Stimulated activated naive CD8-positive, alpha-beta T cell treated with anti-CD3 and anti-CD28 coated beads, Interleukin-15, amount 100 ng/mL, for 72 hours (primary cell): ENCODE measurements around the gene RAD51B.

Source experiments
- ATAC-seq: fragments of 150-1000 bp; cut with Tn5 transposase; 2 replicates; pipeline ENCODE4 v1.10.0; 2021; ENCODE audit warnings: mild to moderate bottlenecking, moderate library complexity
- DNase-seq, 2 donors: peaks; one replicate each; pipeline ENCODE4 v3.0.0; 2021 to 2022
- H3K27ac Mint-ChIP-seq, 2 donors: one replicate each; pipeline ENCODE4 v1.8.0; 2022; ENCODE audit warnings: mild to moderate bottlenecking in 2 of 2, mixed read lengths in 2 of 2, moderate library complexity in 2 of 2
- H3K27me3 Mint-ChIP-seq: one replicate; pipeline ENCODE4 v1.8.0; 2022; ENCODE audit warnings: mixed read lengths
- H3K4me1 Mint-ChIP-seq: one replicate; pipeline ENCODE4 v1.8.0; 2022; ENCODE audit warnings: mild to moderate bottlenecking, mixed read lengths
- H3K4me3 Mint-ChIP-seq, 2 donors: one replicate each; pipeline ENCODE4 v1.8.0; 2022; ENCODE audit warnings: mild to moderate bottlenecking in 2 of 2, mixed read lengths in 2 of 2, moderate library complexity in 1 of 2
- H3K9me3 Mint-ChIP-seq, 2 donors: one replicate each; pipeline ENCODE4 v1.8.0; 2022; ENCODE audit warnings: mixed read lengths in 2 of 2

The RAD51B gene

GRCh38 chr14:68519671-68520187 is 700.1 kb downstream of the RAD51B start:
- ATAC-seq (no peak), DNase-seq (no peak)
- no peak overlapping the region for H3K27ac Mint-ChIP-seq
- H3K4me1 Mint-ChIP-seq, result peaks cover 20% of the 10 kb centered on the region
- no peaks in the 10 kb centered on the region for H3K27me3 Mint-ChIP-seq
- H3K9me3 Mint-ChIP-seq, result no peaks in the 10 kb centered on the region
- peak overlapping the region in 1 of 2 donors; percentile 19 for H3K4me3 Mint-ChIP-seq

- Mint-ChIP-seq H3K27me3 (no peaks in the 10 kb centered on the region), H3K9me3 (no peaks in the 10 kb centered on the region), H3K27ac (peak overlapping the region in 1 of 2 donors; percentile 5), H3K4me1 (peaks cover 20% of the 10 kb centered on the region), H3K4me3 (no peak overlapping the region)
- no peak for ATAC-seq
- no peak for DNase-seq
Observed at GRCh38 chr14:68520637-68521556, 701.3 kb downstream of the RAD51B start.

GRCh38 chr14:68521557-68521901 is 702.0 kb downstream of the RAD51B start:
- no peak for ATAC-seq
- Mint-ChIP-seq H3K9me3 (no peaks in the 10 kb centered on the region), H3K4me3 (no peak overlapping the region), H3K27me3 (no peaks in the 10 kb centered on the region), H3K4me1 (peaks cover 20% of the 10 kb centered on the region), H3K27ac (no peak overlapping the region)
- no peak for DNase-seq

GRCh38 chr14:68521961-68522509 is 702.5 kb downstream of the RAD51B start:
- Mint-ChIP-seq H3K27me3 (no peaks in the 10 kb centered on the region), H3K27ac (no peak overlapping the region), H3K4me1 (peaks cover 20% of the 10 kb centered on the region), H3K4me3 (no peak overlapping the region), H3K9me3 (no peaks in the 10 kb centered on the region)
- ATAC-seq, result no peak
- DNase-seq, result no peak

- Mint-ChIP-seq H3K4me3 (no peak overlapping the region), H3K4me1 (peaks cover 20% of the 10 kb centered on the region), H3K27me3 (no peaks in the 10 kb centered on the region), H3K27ac (peak overlapping the region; percentile 10 to 25), H3K9me3 (no peaks in the 10 kb centered on the region)
- DNase-seq, result no peak
- no peak for ATAC-seq
Observed at GRCh38 chr14:68522510-68523325, 703.1 kb downstream of the RAD51B start.

- DNase-seq (no peak), ATAC-seq (no peak)
- Mint-ChIP-seq H3K4me3 (no peak overlapping the region), H3K27ac (peak overlapping the region in 1 of 2 donors; percentile 10), H3K27me3 (no peaks in the 10 kb centered on the region), H3K4me1 (peaks cover 15% of the 10 kb centered on the region), H3K9me3 (no peaks in the 10 kb centered on the region)
Observed at GRCh38 chr14:68523326-68523610, 703.7 kb downstream of the RAD51B start.

GRCh38 chr14:68523989-68524725 is 704.6 kb downstream of the RAD51B start:
- H3K4me1 Mint-ChIP-seq, result peaks cover 9% of the 10 kb centered on the region

GRCh38 chr14:68525516-68525915 is 705.9 kb downstream of the RAD51B start:
- DNase-seq (no peak), ATAC-seq (no peak)

More at GRCh38 chr14:68523989-68524725, 704.6 kb downstream of the RAD51B start:
- ATAC-seq, result no peak
- peaks cover 0 to 3% of the 10 kb centered on the region in 2 donors for H3K9me3 Mint-ChIP-seq
- no peak for DNase-seq
- no peaks in the 10 kb centered on the region for H3K27me3 Mint-ChIP-seq
- no peak overlapping the region for H3K4me3 Mint-ChIP-seq
- peak overlapping the region in 1 of 2 donors; percentile 44 for H3K27ac Mint-ChIP-seq

GRCh38 chr14:68526512-68527091 is 707.0 kb downstream of the RAD51B start:
- H3K27ac Mint-ChIP-seq, result peak overlapping the region in 1 of 2 donors; percentile 51
- no peak for DNase-seq
- H3K4me3 Mint-ChIP-seq, result no peak overlapping the region
- H3K9me3 Mint-ChIP-seq, result peaks cover 5 to 17% of the 10 kb centered on the region in 2 donors
- no peaks in the 10 kb centered on the region for H3K27me3 Mint-ChIP-seq
- H3K4me1 Mint-ChIP-seq, result no peaks in the 10 kb centered on the region
- ATAC-seq, result no peak

More at GRCh38 chr14:68525516-68525915, 705.9 kb downstream of the RAD51B start:
- Mint-ChIP-seq H3K4me3 (no peak overlapping the region), H3K27ac (no peak overlapping the region), H3K27me3 (no peaks in the 10 kb centered on the region), H3K9me3 (peaks cover 0 to 9% of the 10 kb centered on the region in 2 donors), H3K4me1 (no peaks in the 10 kb centered on the region)

GRCh38 chr14:68527329-68527851 is 707.8 kb downstream of the RAD51B start:
- Mint-ChIP-seq H3K27ac (no peak overlapping the region), H3K9me3 (peaks cover 5 to 17% of the 10 kb centered on the region in 2 donors), H3K27me3 (no peaks in the 10 kb centered on the region), H3K4me1 (no peaks in the 10 kb centered on the region), H3K4me3 (no peak overlapping the region)
- no peak for DNase-seq
- ATAC-seq, result no peak

- H3K9me3 Mint-ChIP-seq, result peaks cover 5 to 17% of the 10 kb centered on the region in 2 donors
- no peak overlapping the region for H3K27ac Mint-ChIP-seq
- no peak for ATAC-seq
- H3K27me3 Mint-ChIP-seq, result no peaks in the 10 kb centered on the region
- no peak overlapping the region for H3K4me3 Mint-ChIP-seq
- no peaks in the 10 kb centered on the region for H3K4me1 Mint-ChIP-seq
- DNase-seq, result no peak
Observed at GRCh38 chr14:68528040-68528687, 708.6 kb downstream of the RAD51B start.

- H3K27me3 Mint-ChIP-seq, result no peaks in the 10 kb centered on the region
- ATAC-seq (no peak), DNase-seq (no peak)
- H3K27ac Mint-ChIP-seq, result no peak overlapping the region
- no peaks in the 10 kb centered on the region for H3K4me1 Mint-ChIP-seq
- no peak overlapping the region for H3K4me3 Mint-ChIP-seq
- H3K9me3 Mint-ChIP-seq, result peaks cover 12 to 17% of the 10 kb centered on the region in 2 donors
Observed at GRCh38 chr14:68530443-68530842, 710.9 kb downstream of the RAD51B start.

GRCh38 chr14:68532496-68532895 is 712.9 kb downstream of the RAD51B start:
- H3K27ac Mint-ChIP-seq, result no peak overlapping the region
- no peak overlapping the region for H3K4me3 Mint-ChIP-seq
- peaks cover 12 to 17% of the 10 kb centered on the region in 2 donors for H3K9me3 Mint-ChIP-seq
- H3K4me1 Mint-ChIP-seq, result no peaks in the 10 kb centered on the region
- H3K27me3 Mint-ChIP-seq, result no peaks in the 10 kb centered on the region
- ATAC-seq, result no peak
- DNase-seq, result no peak

- ATAC-seq, result no peak
- no peak for DNase-seq
- Mint-ChIP-seq H3K27ac (no peak overlapping the region), H3K4me3 (no peak overlapping the region), H3K9me3 (peaks cover 12% of the 10 kb centered on the region in 2 donors), H3K4me1 (no peaks in the 10 kb centered on the region), H3K27me3 (no peaks in the 10 kb centered on the region)
Observed at GRCh38 chr14:68534276-68534675, 714.7 kb downstream of the RAD51B start.
